ENCODE measurements around the gene CMTR1.

Gene CMTR1

GRCh38 chr6:37513155-37513554 lies 80.1 kb downstream of the CMTR1 start:
- no peak for DNase-seq

GRCh38 chr6:37513576-37513975 lies 80.6 kb downstream of the CMTR1 start:
- DNase-seq = no peak

- peak in 2 of 3 experiments; percentile 37 to 40 for DNase-seq
Observed at GRCh38 chr6:37514321-37514771, 81.3 kb downstream of the CMTR1 start.

GRCh38 chr6:37514837-37515236 lies 81.8 kb downstream of the CMTR1 start:
- peak in 2 of 3 experiments; percentile 31 to 59 for DNase-seq

GRCh38 chr6:37515712-37516075 lies 82.7 kb downstream of the CMTR1 start:
- DNase-seq = peak in 2 of 3 experiments; percentile 79 to 90

GRCh38 chr6:37516076-37516919 lies 83.3 kb downstream of the CMTR1 start:
- DNase-seq = peak; percentile 60 to 96 (median 90)

GRCh38 chr6:37516920-37517405 lies 83.9 kb downstream of the CMTR1 start:
- DNase-seq = peak in 1 of 3 experiments; percentile 86

GRCh38 chr6:37517411-37517812 lies 84.4 kb downstream of the CMTR1 start:
- DNase-seq = peak in 1 of 3 experiments; percentile 43

- no peak for DNase-seq
Observed at GRCh38 chr6:37518116-37518515, 85.1 kb downstream of the CMTR1 start.

- no peak for DNase-seq
Observed at GRCh38 chr6:37519461-37519860, 86.4 kb downstream of the CMTR1 start.

GRCh38 chr6:37520926-37521325 lies 87.9 kb downstream of the CMTR1 start:
- no peak for DNase-seq

- DNase-seq = no peak
Observed at GRCh38 chr6:37521674-37522073, 88.7 kb downstream of the CMTR1 start.

GRCh38 chr6:37522836-37523235 lies 89.8 kb downstream of the CMTR1 start:
- no peak for DNase-seq

GRCh38 chr6:37523412-37523811 lies 90.4 kb downstream of the CMTR1 start:
- DNase-seq = no peak

- no peak for DNase-seq
Observed at GRCh38 chr6:37524025-37524969, 91.3 kb downstream of the CMTR1 start.

GRCh38 chr6:37524970-37525318 lies 91.9 kb downstream of the CMTR1 start:
- DNase-seq = no peak

GRCh38 chr6:37525460-37526357 lies 92.7 kb downstream of the CMTR1 start:
- DNase-seq = no peak

- no peak for DNase-seq
Observed at GRCh38 chr6:37528541-37528940, 95.5 kb downstream of the CMTR1 start.

GRCh38 chr6:37530297-37530696 lies 97.3 kb downstream of the CMTR1 start:
- no peak for DNase-seq

- no peak for DNase-seq
Observed at GRCh38 chr6:37531026-37531425, 98.0 kb downstream of the CMTR1 start.

Data from NCI-H1417 (cell line).